ENCODE measurements around the gene TRAK2.
"Not testable (repeated sequence)": the region's sequence is repeated elsewhere in the genome, so short reads cannot be mapped to it uniquely, and the experiment has no call there.

TRAK2 gene

GRCh38 chr2:201451292-201452057 lies at the start of gene TRAK2, which contains the start of gene STRADB:
TRAK2 (minus strand) TSS chr2:201451458; CDS start chr2:201420507, 30,951 bp downstream.
STRADB (plus strand) TSS chr2:201451740; CDS start chr2:201454841, 3,101 bp downstream.
- peak; percentile 48 for DNase-seq (ENCODE audit: low read depth, low spot score)
- H3K27ac ChIP-seq: peak within 1 kb of the TSS; percentile 63

- DNase-seq (ENCODE audit: low read depth, low spot score): no peak
These were observed 49.3 kb upstream of the TRAK2 start for GRCh38 chr2:201500534-201500933.

GRCh38 chr2:201496785-201497184 lies 45.5 kb upstream of the TRAK2 start:
- no peak for DNase-seq (ENCODE audit: low read depth, low spot score)
- H3K27ac ChIP-seq: no peak overlapping the region

More at GRCh38 chr2:201500534-201500933, 49.3 kb upstream of the TRAK2 start:
- H3K27ac ChIP-seq: no peak overlapping the region

- no peak for DNase-seq (ENCODE audit: low read depth, low spot score)
These were observed 39.0 kb upstream of the TRAK2 start for GRCh38 chr2:201490291-201490690.

GRCh38 chr2:201484805-201485204 lies 33.5 kb upstream of the TRAK2 start:
- DNase-seq (ENCODE audit: low read depth, low spot score): no peak
- H3K27ac ChIP-seq: no peak overlapping the region

More at GRCh38 chr2:201490291-201490690, 39.0 kb upstream of the TRAK2 start:
- no peak overlapping the region for H3K27ac ChIP-seq

- not testable (repeated sequence) for H3K27ac ChIP-seq; DNase-seq (ENCODE audit: low read depth, low spot score)
These were observed 32.5 kb upstream of the TRAK2 start for GRCh38 chr2:201483758-201484157.

GRCh38 chr2:201483342-201483741 lies 32.1 kb upstream of the TRAK2 start:
- H3K27ac ChIP-seq: no peak overlapping the region
- no peak for DNase-seq (ENCODE audit: low read depth, low spot score)

GRCh38 chr2:201482543-201482942 lies 31.3 kb upstream of the TRAK2 start:
- DNase-seq (ENCODE audit: low read depth, low spot score): no peak
- no peak overlapping the region for H3K27ac ChIP-seq

- H3K27ac ChIP-seq: no peak overlapping the region
- DNase-seq (ENCODE audit: low read depth, low spot score): no peak
These were observed 21.2 kb upstream of the TRAK2 start for GRCh38 chr2:201472411-201472810.

GRCh38 chr2:201471732-201472393 lies 20.6 kb upstream of the TRAK2 start:
- DNase-seq (ENCODE audit: low read depth, low spot score): no peak
- H3K27ac ChIP-seq: no peak overlapping the region

- no peak overlapping the region for H3K27ac ChIP-seq
- DNase-seq (ENCODE audit: low read depth, low spot score): no peak
These were observed 19.8 kb upstream of the TRAK2 start for GRCh38 chr2:201470821-201471731.

GRCh38 chr2:201467666-201468065 lies 16.4 kb upstream of the TRAK2 start:
- no peak for DNase-seq (ENCODE audit: low read depth, low spot score)

GRCh38 chr2:201466050-201466675 lies 14.9 kb upstream of the TRAK2 start:
- peak overlapping the region; percentile 53 for H3K27ac ChIP-seq
- DNase-seq (ENCODE audit: low read depth, low spot score): peak; percentile 31

More at GRCh38 chr2:201467666-201468065, 16.4 kb upstream of the TRAK2 start:
- peak overlapping the region; percentile 53 for H3K27ac ChIP-seq

- H3K27ac ChIP-seq: peak overlapping the region; percentile 53
- no peak for DNase-seq (ENCODE audit: low read depth, low spot score)
These were observed 14.3 kb upstream of the TRAK2 start for GRCh38 chr2:201465524-201465971.

GRCh38 chr2:201464547-201464946 lies 13.3 kb upstream of the TRAK2 start:
- DNase-seq (ENCODE audit: low read depth, low spot score): no peak
- H3K27ac ChIP-seq: no peak overlapping the region

- no peak for DNase-seq (ENCODE audit: low read depth, low spot score)
- H3K27ac ChIP-seq: no peak overlapping the region
These were observed 9.3 kb upstream of the TRAK2 start for GRCh38 chr2:201460532-201460931.

GRCh38 chr2:201458381-201458780 lies 7.1 kb upstream of the TRAK2 start:
- no peak overlapping the region for H3K27ac ChIP-seq
- no peak for DNase-seq (ENCODE audit: low read depth, low spot score)

GRCh38 chr2:201452922-201453643 lies 1.8 kb upstream of the TRAK2 start:
- no peak overlapping the region for H3K27ac ChIP-seq
- DNase-seq (ENCODE audit: low read depth, low spot score): no peak
